Fibroblast of villous mesenchyme (primary cell): Measurements from ENCODE around the gene CRYGN. TPM values are rescaled to one million over a fixed set of nuclear protein-coding genes. Genes with fewer than 3 reads are reported as not detected.

Source experiments
- DNase-seq: peaks from one replicate; pipeline ENCODE4 v3.0.0-alpha.2; 2010; ENCODE audit warnings: low read depth
- H3K4me3 ChIP-seq: 2 replicates; pipeline ENCODE4 v1.5.1; 2011; ENCODE audit warnings: low read depth, mild to moderate bottlenecking, low read length
- total RNA-seq: library from RNA; depleted of rRNA; stranded (reverse); fragments of >200 nt; gene quantifications from 2 replicates; pipeline ENCODE4 v1.2.3, GENCODE V29; 2012
- TF ChIP-seq, protein P1 (sequence below): IDR thresholded peaks from 2 replicates; pipeline ENCODE4 v1.5.1; 2012; ENCODE audit warnings: low read depth, mild to moderate bottlenecking, low read length; ENCODE audit not compliant: insufficient read depth

The CRYGN gene
- total RNA-seq, 1 donor: under 0.01 TPM

DNA sequence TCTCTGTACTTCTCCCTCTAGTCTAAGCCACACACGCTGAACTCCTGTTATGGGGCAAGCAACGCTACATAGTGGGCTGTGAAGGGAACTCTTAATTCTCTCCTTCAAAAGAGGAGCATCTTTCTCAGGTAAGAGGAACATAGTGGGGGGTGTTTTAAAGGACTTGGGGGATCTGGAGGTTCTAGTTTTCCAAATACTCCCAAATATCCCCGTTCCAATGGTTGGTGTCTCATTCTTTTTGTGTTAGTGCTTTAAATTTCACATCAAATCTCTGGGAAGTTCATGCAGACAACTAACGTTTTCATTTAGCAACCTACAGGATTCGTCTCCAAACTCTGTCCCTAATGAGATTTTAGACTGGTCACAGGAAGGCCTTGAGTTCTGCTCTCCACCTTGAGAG lies 17.7 kb downstream of the CRYGN start:
- DNase-seq: no peak
- H3K4me3 ChIP-seq: no peak overlapping the region
- TF ChIP-seq, protein P1, sequence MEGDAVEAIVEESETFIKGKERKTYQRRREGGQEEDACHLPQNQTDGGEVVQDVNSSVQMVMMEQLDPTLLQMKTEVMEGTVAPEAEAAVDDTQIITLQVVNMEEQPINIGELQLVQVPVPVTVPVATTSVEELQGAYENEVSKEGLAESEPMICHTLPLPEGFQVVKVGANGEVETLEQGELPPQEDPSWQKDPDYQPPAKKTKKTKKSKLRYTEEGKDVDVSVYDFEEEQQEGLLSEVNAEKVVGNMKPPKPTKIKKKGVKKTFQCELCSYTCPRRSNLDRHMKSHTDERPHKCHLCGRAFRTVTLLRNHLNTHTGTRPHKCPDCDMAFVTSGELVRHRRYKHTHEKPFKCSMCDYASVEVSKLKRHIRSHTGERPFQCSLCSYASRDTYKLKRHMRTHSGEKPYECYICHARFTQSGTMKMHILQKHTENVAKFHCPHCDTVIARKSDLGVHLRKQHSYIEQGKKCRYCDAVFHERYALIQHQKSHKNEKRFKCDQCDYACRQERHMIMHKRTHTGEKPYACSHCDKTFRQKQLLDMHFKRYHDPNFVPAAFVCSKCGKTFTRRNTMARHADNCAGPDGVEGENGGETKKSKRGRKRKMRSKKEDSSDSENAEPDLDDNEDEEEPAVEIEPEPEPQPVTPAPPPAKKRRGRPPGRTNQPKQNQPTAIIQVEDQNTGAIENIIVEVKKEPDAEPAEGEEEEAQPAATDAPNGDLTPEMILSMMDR: no peak

DNA sequence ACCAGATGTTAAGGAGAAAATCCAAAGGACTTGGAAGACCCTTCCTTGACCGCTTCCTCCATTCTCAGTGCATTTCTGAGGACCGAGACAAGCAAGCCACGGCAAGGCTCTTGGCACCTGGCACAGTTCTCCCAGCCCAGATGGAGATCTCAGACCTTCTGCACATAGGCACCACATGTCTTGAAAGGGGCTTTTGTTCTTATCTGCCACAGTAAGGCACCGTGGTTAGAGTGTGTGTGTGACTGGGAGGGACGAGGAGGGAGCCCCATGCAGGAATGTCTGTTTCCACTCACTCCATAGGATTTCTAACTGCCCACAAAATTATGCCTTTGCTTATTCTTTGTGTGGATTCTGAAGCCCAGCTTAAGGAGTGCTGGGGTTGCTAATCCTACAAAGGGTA lies 19.8 kb downstream of the CRYGN start:
- no peak overlapping the region for H3K4me3 ChIP-seq
- no peak for DNase-seq
- TF ChIP-seq, protein P1: no peak

- TF ChIP-seq, protein P1: no peak
- DNase-seq: peak; percentile 96
- H3K4me3 ChIP-seq: no peak overlapping the region
Measured at GRCh38 chr7:151416941-151417315, 23.0 kb downstream of the CRYGN start.

- no peak for DNase-seq
- TF ChIP-seq, protein P1: no peak
Measured at GRCh38 chr7:151416112-151416940, 23.6 kb downstream of the CRYGN start.

DNA sequence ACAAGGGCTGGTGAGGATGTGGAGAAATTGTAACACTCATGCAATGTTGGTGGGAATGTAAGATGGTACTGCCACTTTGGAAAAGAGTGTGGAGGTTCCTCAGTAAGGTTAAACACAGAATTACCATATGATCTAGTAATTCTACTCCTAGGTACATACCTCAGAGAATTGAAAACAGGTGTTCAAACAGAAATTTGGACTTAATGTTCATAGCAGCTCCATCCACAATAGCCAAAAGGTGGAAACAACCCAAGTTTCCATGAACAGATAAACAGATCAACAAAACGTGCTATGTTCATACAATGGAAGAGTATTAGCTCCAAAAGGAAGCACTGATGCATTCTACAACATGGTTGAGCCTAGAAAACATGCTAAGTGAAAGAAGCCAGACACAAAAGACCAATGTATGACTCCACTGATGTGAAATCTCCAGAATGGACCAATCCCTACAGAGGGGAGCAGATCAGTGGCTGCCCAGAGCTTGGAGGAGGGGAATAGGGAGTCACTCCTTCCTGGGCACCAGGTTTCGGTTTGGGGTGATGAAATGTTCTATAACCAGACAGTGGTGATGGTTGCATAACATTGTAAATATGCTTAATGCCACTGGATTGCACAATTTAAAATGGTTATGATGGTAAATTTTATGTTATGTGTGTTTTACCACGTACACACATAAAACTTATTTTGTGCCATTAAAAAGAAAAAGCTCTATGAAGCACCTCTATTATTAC lies 24.4 kb downstream of the CRYGN start:
- TF ChIP-seq, protein P1: no peak
- DNase-seq: peak; percentile 98
- H3K4me3 ChIP-seq: no peak overlapping the region

More at GRCh38 chr7:151416112-151416940, 23.6 kb downstream of the CRYGN start:
- H3K4me3 ChIP-seq: no peak overlapping the region

DNA sequence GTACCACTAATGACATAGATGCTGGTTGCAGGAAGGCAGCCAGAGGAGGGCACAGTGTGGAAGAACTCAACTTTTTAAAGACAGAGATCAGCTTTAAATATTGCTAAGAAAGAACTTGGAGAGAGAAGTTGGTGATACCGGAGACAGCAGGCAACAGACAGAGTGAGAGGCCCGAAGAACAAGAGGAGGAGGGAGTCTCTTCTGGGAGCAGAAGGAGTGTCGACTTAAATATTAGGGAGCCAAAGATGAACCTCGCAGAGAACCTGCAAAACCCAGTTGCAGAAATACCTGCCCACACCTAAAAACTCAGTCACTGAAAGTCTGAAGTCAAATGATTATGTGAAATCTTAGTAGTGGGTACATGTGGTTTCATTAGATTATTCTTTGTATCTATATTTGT lies 26.7 kb downstream of the CRYGN start:
- no peak for DNase-seq
- no peak overlapping the region for H3K4me3 ChIP-seq

More for the DNA sequence above, 26.7 kb downstream of the CRYGN start:
- TF ChIP-seq, protein P1: no peak
